NCI-H128 (cell line): Measurements from ENCODE around the gene TRAPPC11.
A peak's percentile ranks its signal among the peaks of the same experiment; 100 is the strongest.
"Not testable (repeated sequence)": the region's sequence is repeated elsewhere in the genome, so short reads cannot be mapped to it uniquely, and the experiment has no call there.

Experiments used
- DNase-seq: peaks from one replicate; lab custom pipeline; 2025; ENCODE audit not compliant: unreplicated experiment; lab: John Stamatoyannopoulos, UW

The TRAPPC11 gene

DNA sequence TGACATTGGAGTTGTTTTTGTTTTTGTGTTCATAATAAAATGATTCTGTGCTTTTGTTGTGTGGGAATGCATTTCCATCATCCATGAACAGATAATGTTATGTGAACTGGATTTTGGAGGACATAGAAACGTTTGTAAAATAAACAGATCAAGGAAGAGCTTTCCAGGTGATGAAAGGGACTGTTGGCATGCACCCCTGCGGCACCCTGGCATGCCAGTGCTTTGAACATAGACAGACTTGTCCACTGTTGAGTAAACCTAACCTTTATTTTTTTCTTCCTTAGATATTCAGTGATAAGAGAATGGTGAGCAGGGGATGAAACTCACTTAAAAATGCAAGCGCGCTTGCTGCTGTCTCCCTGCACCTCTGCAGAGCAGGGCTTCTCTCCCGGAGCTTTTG lies 59.8 kb downstream of the TRAPPC11 start:
- no peak for DNase-seq

DNA sequence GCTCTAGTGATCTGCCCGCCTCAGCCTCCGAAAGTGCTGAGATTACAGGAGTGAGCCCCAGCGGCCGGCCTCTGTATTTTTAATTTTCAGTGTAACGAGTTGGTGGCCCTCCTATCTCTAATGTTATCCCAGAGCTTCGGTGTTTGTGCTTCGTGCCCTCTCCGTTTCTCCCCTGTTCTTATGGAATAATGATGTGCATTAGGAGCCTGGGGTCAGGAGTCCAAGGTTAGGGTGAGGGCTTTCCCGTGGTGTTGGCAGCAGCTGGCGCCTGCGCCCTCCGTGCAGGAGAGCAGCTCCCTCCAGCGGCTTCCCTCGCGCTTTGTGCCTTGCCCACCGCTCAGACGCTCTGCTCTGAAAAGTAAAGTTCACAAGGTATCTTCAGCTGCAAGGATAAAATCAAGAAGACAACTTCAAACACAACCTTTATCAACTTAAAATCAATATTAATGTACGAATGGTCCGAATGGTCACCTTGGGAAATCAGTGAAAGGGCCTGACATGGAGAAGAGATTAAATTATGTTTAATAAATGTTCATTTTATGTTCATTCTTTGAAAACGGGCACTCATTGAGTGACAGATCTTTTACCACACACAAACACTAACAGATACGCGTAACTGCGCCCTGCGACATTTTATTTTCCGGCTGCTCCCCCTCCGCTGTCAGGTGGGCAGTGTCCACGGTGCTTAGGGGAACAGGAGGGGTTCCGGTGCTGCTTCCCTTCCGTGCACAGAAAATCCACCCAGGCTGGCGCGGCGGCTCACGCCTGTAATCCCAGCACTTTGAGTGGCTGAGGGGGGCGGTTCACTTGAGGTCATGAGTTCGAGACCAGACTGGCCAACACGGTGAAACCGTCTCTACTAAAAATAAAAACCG lies 62.4 kb downstream of the TRAPPC11 start:
- no peak for DNase-seq

DNA sequence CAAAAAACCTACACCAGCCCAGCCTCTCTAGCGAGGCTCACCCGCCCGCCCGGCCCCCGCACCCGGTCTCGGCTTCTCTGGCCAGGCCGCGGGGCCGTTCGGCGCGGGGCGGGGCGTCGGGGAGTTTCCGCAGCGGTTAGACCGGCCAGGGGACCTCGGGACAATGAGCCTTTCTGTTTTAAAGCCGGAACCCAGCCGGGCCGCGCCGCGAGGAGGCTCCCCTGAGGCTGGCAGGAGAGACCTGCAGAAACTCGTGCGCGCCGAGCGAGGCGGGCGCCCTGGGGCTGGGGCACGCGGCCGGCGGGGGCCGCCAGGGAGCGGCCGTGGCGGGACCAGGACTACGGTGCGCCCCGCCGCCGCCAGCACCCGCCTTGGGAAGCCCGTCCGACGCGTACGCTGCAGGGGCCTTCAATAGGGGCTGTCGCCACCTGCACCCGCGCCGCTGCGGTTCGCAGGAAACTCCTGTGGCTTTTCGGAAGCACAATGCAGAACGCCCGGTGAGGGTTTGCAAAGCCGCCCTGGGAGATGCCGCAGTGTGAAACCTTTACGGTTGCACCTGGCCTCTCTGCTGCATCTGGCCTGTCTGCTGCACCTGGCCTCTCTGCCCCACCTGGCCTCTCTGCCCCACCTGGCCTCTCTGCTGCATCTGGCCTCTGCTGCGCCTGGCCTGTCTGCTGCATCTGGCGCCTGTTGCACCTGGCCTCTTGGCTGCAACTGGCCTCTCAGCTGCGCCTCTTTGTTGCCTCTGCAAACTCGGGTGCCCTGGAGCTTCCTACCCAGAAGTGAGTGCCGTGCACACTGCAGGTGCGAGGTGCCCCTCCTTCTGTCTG lies 63.9 kb downstream of the TRAPPC11 start:
- peak; percentile 10 for DNase-seq

DNA sequence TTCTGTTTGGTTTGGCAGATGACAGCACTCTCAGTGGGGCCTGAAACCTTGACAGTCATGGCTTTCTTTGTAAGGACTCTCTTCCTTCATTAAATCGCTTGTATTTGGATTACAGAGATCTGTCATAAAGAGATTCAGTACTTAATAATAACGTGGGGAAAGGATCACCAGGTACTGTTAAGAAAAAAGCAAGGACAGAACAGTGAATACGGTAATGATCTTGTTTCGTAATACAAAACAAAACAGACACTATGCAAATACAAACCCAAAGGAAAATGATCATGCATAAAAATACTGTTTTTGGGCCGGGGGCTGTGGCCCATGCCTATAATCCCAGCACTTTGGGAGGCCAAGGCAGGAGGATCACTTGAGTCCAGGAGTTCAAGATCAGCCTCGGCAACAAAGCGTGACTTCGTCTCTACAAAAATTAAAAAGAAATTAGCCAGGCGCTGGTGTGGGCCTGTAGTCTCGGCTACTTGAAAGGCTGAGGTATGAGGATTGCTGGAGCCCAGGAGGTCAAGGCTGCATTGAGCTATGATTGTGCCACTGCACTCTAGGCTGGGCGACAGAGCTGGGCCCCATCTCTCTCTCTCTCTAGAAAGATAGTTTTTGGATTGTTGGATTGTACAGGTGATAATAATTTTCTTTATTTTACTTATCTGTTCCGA lies 64.6 kb downstream of the TRAPPC11 start:
- no peak for DNase-seq

DNA sequence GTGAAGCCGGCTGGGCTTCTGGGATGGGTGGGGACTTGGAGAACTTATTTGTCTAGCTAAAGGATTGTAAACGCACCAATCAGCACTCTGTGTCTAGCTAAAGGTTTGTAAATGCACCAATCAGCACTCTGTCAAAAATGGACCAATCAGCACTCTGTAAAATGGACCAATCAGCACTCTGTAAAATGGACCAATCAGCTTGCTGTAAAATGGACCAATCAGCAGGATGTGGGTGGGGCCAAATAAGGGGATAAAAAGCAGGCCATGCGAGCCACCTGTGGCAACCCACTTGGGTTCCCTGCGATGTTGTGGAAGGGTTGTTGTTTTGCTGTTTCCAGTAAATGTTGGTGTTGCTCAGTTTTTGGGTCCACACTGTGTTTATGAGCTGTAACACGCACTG lies 66.5 kb downstream of the TRAPPC11 start:
- DNase-seq = not testable (repeated sequence)

DNA sequence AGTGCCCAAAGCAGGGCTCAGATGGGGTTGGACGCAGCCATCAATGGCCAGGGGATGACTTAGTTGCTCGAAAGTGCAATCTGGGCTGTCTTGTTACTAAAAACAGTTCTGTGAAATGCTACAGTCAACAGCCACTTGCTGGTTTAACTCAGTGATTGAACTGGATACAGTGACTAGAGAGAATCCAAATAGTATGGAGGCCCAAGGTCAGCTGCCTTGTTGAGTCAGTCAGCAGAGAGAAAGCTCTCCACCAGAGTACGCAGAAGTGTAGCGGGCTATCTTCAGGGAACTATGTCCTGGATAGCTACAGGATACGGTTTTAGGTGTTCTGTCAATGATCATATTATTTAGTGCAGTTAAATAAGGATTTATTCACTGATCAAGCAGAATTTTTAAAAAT lies 68.4 kb downstream of the TRAPPC11 start:
- DNase-seq = no peak

DNA sequence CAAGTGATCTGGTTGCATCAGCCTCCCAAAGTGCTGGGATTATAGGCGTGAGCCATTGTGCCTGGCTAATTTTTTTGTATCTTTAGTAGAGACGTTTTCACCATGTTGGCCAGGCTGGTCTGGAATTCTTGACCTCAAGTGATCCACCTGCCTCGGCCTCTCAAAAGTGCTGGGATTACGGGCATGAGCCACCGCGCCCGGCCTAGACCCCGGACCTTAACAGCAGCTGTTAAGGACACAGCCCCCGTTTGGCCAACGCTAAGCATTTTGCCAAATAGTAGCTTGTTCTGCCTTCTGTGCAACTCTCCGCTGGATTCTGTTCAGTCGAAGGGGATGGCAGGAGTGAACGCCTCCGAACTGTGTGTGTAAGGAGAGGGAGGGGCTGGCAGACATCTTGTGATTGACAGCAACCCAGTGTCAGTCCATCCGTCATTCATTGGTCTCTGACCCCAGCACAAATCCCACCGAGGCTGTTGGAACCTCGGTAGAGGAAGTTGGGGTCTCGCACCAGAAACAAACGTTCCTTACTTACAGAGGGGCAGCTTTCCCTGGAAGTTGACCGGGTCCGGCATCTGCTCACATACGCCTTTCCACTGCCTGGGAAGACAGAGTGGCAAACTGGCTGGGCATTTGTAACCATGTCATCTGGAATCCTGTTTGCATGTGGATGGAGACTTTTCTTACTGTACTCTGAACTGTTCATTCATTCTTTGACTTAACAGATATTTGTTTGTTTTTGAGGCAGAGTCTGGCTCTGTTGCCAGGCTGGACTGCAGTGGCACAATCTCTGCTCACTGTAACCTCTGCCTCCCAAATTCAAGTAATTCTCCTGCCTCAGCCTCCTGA lies 69.4 kb downstream of the TRAPPC11 start:
- DNase-seq = no peak

DNA sequence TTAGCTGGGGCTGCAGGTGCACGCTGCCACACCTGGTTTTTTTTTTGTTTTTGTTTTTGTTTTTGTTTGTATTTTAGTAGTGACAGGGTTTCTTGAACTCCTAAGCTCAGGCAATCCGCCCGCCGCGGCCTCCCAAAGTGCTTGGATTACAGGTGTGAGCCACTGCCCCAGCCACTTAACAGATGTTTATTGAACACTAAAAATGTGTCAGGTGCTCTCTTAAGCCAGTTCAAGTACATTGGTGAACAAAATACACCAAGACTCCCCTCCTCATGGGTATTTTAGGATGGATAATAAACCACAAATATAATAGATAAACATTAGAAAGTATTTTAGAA lies 69.9 kb downstream of the TRAPPC11 start:
- DNase-seq = no peak

DNA sequence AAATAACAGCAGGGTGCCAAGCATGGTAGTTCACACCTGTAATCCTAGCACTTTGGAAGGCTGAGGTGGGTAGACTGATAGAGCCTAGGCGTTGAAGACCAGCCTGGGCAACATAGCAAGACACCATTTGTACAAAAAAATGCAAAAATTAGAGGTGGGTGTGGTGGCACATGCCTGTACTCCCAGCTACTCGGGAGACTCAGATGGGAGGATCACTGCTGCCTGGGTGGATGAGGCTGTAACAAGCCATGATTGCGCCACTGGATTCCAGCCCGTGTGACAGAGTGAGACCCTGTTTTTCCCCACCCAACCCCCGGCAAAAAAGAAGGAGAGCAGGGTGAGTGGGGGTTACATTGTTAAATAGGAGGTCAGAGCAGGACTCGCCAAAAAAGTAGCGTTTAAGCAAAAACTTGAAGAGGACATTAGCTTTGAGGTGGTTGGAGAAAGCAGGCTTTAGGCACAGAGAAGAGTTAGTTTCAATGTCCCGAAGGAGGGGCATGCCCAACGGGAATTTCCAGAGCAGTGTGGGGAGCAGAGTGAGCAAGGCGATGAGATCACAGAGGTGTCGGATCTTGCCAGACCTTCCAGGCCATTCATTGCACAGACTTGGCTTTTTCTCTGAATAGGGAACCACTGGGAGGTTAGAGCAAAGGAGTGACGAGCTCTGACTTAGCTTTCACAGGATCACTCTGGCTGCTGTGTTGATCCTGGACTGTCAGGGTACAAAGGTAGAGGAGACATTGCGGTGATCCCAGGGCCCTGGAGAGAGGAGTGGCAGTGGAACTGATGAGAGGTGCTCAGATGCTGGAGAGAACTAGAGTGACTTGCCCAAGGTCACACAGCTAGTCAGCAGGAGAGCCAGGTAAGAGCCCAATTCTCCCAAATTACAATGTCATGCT lies 70.6 kb downstream of the TRAPPC11 start:
- no peak for DNase-seq

DNA sequence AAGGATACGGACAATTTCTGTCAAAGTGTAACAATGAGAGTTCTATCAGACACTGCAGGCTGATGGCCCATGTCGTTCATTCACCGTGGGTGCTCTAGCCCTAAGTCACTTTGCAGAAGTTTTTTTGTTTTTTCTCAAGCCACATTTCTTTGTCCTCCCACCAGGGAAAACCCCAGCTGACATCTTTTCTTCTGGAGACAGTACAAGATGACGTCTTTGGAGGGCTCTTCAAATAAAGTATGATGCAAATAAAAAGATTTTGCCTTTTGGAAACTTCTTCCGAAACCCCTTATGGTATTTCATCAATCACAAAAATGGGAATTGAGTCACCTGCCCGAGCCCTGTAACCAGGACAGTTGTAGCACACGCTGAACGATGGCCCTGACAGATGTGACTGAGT lies 73.2 kb downstream of the TRAPPC11 start:
- no peak for DNase-seq

DNA sequence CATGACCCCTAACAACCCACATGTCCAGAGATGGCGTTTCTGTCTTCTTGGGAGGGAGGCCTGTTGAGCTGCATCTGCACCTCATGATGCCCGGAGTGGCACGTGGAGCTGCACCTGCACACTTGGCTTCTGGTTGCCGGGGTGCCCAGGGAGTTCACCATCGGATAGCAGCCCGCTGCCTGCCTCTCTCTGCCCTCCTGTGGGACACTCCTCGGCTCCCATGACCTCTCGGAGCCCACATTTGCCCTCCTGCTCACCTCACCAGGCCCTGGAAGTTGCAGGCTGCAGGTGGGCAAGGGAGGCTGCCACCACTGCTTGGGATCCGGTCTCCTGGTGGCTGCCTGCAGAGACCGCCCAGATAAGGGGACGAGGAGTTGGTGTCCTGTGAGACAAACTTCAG lies 74.1 kb downstream of the TRAPPC11 start:
- DNase-seq = no peak

DNA sequence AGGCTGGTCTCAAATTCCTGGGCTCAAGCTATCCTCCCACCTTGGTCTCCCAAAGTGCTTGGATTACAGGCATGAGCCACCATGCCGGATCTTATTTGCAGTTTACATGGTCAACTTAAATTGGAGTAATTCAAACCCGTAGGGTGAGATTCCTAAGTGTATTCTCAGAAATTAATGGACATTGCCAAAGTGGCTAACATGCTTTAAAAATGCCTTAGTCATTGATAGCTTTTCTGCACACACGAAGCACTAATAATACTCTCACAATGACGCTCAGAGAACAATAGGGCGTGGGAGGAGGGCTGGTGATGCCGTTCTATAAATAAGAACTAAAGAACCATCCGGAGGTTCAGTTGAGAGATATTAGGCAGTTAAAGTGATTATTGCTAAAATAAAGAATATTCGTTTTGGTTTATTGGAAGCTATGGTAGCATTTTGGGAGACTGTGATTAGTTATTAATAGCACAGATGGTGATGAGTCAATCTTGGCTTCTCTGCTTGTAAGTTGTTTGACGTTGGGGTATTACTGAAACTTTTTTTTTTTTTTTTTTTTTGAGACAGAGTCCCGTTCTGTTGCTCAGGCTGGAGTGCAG lies 79.1 kb downstream of the TRAPPC11 start:
- no peak for DNase-seq

DNA sequence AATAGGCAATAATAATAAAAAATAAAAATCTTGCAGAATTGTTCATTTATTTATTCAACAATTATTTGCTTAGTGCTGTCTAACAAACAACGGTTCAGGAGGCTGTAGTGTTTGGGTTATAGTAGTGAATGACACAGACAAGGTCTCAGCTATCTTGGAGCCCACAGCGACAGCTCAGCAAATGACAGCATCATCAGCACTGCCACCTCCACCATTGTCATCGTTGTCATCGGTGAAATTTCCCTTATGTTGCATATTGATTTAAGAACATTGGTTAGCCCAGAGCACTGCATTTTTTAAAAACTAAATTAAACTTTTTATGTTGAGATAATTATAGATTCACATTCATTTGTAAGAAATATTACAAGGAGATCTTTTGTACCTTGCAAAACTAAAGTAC lies 79.9 kb downstream of the TRAPPC11 start:
- DNase-seq = no peak

DNA sequence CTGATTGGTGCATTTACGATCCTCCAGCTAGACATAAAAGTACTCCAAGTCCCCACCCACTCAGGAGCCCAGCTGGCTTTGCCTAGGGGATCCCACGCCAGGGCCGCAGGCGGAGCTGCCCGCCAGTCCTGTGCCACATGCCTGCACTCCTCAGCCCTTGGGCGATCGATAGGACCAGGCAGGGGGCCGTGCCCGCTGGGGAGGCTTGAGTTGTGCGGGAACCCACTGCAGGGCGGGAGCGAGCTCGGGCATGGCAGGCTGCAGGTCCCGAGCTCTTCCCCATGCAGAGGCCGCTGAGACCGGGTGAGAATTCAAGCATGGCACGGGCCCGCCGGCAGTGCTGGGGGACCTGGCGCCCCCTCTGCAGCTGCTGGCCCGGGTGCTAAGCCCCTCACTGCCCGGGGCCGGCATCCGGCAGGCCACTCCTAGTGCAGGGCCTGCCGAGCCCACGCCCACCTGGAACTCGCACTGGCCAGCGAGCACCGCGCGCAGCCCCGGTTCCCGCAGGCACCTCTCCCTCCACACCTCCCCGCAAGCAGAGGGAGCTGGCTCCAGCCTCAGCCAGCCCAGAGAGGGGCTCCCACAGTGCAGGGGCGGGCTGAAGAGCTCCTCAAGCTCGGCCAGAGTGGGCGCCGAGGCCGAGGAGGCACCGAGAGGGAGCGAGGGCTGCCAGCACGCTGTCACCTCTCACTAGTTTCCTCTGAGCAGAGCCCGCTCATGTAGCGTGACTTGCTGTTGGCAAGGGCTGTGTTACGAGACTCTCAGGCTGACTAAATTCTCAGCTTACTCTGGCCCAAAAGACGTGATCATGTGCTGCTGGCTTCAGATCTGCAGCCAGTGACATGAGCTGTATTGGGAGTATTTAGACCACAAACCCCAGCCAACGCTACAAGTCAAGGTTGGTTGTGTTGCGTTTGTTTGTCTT lies 87.5 kb downstream of the TRAPPC11 start:
- no peak for DNase-seq

DNA sequence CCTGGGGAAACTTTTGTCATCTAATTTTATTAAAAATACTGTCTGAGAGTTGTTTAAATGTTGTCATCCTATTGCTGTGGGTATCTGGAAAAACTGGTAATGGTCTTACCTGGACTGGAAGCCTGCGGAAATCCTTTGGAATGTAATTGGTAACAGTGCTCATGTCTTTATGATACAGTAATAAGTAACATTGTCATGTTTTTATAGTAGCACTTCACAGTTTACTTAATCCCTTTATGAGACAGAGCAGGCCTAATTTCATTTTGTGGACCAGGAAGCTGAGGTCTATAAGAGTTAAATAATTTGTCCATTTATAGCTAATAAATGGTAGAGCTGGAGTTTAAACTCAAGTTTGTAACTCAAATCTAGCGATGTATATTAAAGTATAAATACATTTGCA lies 88.3 kb downstream of the TRAPPC11 start:
- DNase-seq = no peak

DNA sequence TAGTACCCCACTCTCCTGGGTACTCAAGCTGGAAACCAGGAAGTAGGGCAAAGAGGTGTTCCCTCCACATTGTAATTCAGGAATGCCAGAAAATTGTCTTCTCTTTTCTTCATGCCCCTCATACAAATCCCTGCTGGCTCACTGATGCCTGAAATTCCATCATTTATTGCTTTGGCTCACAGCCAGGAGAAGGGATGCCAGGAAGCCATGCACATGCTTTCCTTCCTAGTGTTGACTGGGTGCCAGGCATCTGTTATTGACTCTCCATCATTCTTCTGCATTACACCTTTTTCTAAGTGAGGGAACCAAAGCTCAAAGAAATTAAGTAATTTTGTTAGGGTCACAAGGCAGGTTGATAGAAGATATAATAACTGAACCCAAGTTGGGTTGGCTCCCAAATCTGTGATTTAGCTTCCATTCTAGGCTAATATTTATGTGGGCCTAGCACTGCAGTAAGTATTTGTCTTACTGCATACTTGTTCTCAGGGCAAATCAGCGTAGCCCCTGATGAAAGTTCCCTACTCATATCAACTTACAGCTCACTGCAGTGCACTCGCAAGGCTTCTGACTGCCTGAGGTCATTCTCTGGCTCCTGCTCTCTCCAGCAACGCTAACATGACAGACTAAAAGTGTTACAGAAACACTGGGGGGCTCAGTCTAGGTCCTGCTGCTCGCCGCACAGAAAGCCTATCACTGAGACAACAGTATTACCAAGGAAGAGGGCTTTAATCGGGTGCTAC lies 89.0 kb downstream of the TRAPPC11 start:
- no peak for DNase-seq

DNA sequence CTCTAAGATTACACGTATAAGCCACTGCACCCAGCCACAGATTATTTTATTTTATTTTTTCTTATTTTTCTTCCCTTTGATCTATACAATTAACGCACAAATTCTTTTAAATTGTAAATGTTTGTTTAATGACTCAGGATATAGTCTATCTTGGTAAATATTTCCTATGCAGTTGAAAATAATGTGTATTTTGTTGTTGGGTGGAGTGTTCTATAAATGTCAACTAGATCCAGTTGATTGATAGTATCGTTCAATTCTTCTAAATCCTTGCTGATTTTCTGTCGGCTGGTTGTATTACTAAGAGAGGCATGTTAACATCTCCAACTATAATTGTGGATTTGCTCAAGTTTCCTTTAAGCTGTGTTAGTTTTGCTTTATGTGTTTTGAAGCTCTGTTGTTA lies 92.0 kb downstream of the TRAPPC11 start:
- no peak for DNase-seq

DNA sequence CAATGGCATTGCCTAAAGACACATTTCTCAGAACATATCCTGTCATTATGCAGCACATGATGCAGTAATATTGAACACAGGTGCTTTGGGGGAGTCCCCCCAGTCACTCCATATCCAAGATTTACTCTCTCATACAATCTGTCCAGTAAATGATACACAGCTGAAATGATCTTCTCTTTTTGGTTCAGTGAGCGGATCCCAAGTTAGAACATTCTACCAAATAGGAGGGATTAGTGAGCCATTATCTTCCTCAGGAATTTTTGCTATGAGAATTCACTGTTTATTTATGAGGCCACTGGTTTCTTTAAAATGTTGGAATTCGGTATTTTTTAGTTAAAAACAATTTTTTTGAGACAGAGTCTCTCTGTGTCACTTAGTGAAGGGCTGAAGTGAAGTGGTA lies 96.5 kb downstream of the TRAPPC11 start:
- DNase-seq = no peak
